ENCODE data around the gene RNF111. TPM values are rescaled to one million over a fixed set of nuclear protein-coding genes. Genes with fewer than 3 reads are reported as not detected.

Gene RNF111
- polyA plus RNA-seq, 2 donors: 7.6 to 9.7 TPM

GRCh38 chr15:59017449-59017848, 30.0 kb downstream of the RNF111 start:
- H3K27ac ChIP-seq (ENCODE audit: low read depth in 2 of 2, low read length in 1 of 2): no peak overlapping the region
- H3K4me3 ChIP-seq (ENCODE audit: low read depth in 1 of 2, low read length in 2 of 2): no peak overlapping the region
- H3K27me3 ChIP-seq (ENCODE audit: control insufficient read depth in 1 of 2, insufficient read depth in 2 of 2, low read length in 2 of 2): no peaks in the 10 kb centered on the region
- no peaks in the 10 kb centered on the region for H3K4me1 ChIP-seq (ENCODE audit: control insufficient read depth in 2 of 2, insufficient read depth in 2 of 2, low read length in 1 of 2)
- 96% methylated on average over 2 of the region's 2 CpGs for WGBS, 2 donors
- H3K36me3 ChIP-seq (ENCODE audit: control insufficient read depth in 2 of 2, insufficient read depth in 2 of 2, low read length in 1 of 2): peaks cover 4% of the 10 kb centered on the region in 2 donors
- H3K9me3 ChIP-seq (ENCODE audit: control insufficient read depth in 2 of 2, insufficient read depth in 1 of 2, low read depth in 1 of 2, low read length in 1 of 2): no peaks in the 10 kb centered on the region

GRCh38 chr15:59018833-59019232, 31.4 kb downstream of the RNF111 start:
- WGBS, 2 donors: 85 to 90% methylated on average over 5 of the region's 5 CpGs
- no peak overlapping the region for H3K27ac ChIP-seq (ENCODE audit: low read depth in 2 of 2, low read length in 1 of 2)
- H3K4me3 ChIP-seq (ENCODE audit: low read depth in 1 of 2, low read length in 2 of 2): no peak overlapping the region
- no peaks in the 10 kb centered on the region for H3K27me3 ChIP-seq (ENCODE audit: control insufficient read depth in 1 of 2, insufficient read depth in 2 of 2, low read length in 2 of 2)
- no peaks in the 10 kb centered on the region for H3K9me3 ChIP-seq (ENCODE audit: control insufficient read depth in 2 of 2, insufficient read depth in 1 of 2, low read depth in 1 of 2, low read length in 1 of 2)
- H3K36me3 ChIP-seq (ENCODE audit: control insufficient read depth in 2 of 2, insufficient read depth in 2 of 2, low read length in 1 of 2): peaks cover 4% of the 10 kb centered on the region in 2 donors
- H3K4me1 ChIP-seq (ENCODE audit: control insufficient read depth in 2 of 2, insufficient read depth in 2 of 2, low read length in 1 of 2): no peaks in the 10 kb centered on the region

- Histone ChIP-seq H3K36me3 (ENCODE audit: control insufficient read depth in 2 of 2, insufficient read depth in 2 of 2, low read length in 1 of 2) (peaks cover 2 to 4% of the 10 kb centered on the region in 2 donors), H3K4me1 (ENCODE audit: control insufficient read depth in 2 of 2, insufficient read depth in 2 of 2, low read length in 1 of 2) (no peaks in the 10 kb centered on the region), H3K27me3 (ENCODE audit: control insufficient read depth in 1 of 2, insufficient read depth in 2 of 2, low read length in 2 of 2) (no peaks in the 10 kb centered on the region), H3K9me3 (ENCODE audit: control insufficient read depth in 2 of 2, insufficient read depth in 1 of 2, low read depth in 1 of 2, low read length in 1 of 2) (no peaks in the 10 kb centered on the region), H3K27ac (ENCODE audit: low read depth in 2 of 2, low read length in 1 of 2) (no peak overlapping the region), H3K4me3 (ENCODE audit: low read depth in 1 of 2, low read length in 2 of 2) (no peak overlapping the region)
These were observed 32.9 kb downstream of the RNF111 start for GRCh38 chr15:59020322-59020721.

GRCh38 chr15:59022188-59022587, 34.7 kb downstream of the RNF111 start:
- no peaks in the 10 kb centered on the region for H3K36me3 ChIP-seq (ENCODE audit: control insufficient read depth in 2 of 2, insufficient read depth in 2 of 2, low read length in 1 of 2)
- no peaks in the 10 kb centered on the region for H3K9me3 ChIP-seq (ENCODE audit: control insufficient read depth in 2 of 2, insufficient read depth in 1 of 2, low read depth in 1 of 2, low read length in 1 of 2)
- no peaks in the 10 kb centered on the region for H3K4me1 ChIP-seq (ENCODE audit: control insufficient read depth in 2 of 2, insufficient read depth in 2 of 2, low read length in 1 of 2)
- no peak overlapping the region for H3K4me3 ChIP-seq (ENCODE audit: low read depth in 1 of 2, low read length in 2 of 2)
- 95 to 100% methylated on average over 1 of the region's 1 CpG for WGBS, 2 donors
- no peak overlapping the region for H3K27ac ChIP-seq (ENCODE audit: low read depth in 2 of 2, low read length in 1 of 2)
- H3K27me3 ChIP-seq (ENCODE audit: control insufficient read depth in 1 of 2, insufficient read depth in 2 of 2, low read length in 2 of 2): no peaks in the 10 kb centered on the region

- Histone ChIP-seq H3K27me3 (ENCODE audit: control insufficient read depth in 1 of 2, insufficient read depth in 2 of 2, low read length in 2 of 2) (no peaks in the 10 kb centered on the region), H3K4me1 (ENCODE audit: control insufficient read depth in 2 of 2, insufficient read depth in 2 of 2, low read length in 1 of 2) (peaks cover 0 to 2% of the 10 kb centered on the region in 2 donors), H3K36me3 (ENCODE audit: control insufficient read depth in 2 of 2, insufficient read depth in 2 of 2, low read length in 1 of 2) (peaks cover 0 to 4% of the 10 kb centered on the region in 2 donors), H3K9me3 (ENCODE audit: control insufficient read depth in 2 of 2, insufficient read depth in 1 of 2, low read depth in 1 of 2, low read length in 1 of 2) (no peaks in the 10 kb centered on the region), H3K27ac (ENCODE audit: low read depth in 2 of 2, low read length in 1 of 2) (no peak overlapping the region), H3K4me3 (ENCODE audit: low read depth in 1 of 2, low read length in 2 of 2) (no peak overlapping the region)
- WGBS, 2 donors: 90 to 95% methylated on average over 3 of the region's 3 CpGs
These were observed 38.7 kb downstream of the RNF111 start for GRCh38 chr15:59026207-59026606.

- H3K4me1 ChIP-seq (ENCODE audit: control insufficient read depth in 2 of 2, insufficient read depth in 2 of 2, low read length in 1 of 2): peaks cover 0 to 2% of the 10 kb centered on the region in 2 donors
- H3K9me3 ChIP-seq (ENCODE audit: control insufficient read depth in 2 of 2, insufficient read depth in 1 of 2, low read depth in 1 of 2, low read length in 1 of 2): no peaks in the 10 kb centered on the region
- no peak overlapping the region for H3K27ac ChIP-seq (ENCODE audit: low read depth in 2 of 2, low read length in 1 of 2)
- H3K4me3 ChIP-seq (ENCODE audit: low read depth in 1 of 2, low read length in 2 of 2): no peak overlapping the region
- H3K27me3 ChIP-seq (ENCODE audit: control insufficient read depth in 1 of 2, insufficient read depth in 2 of 2, low read length in 2 of 2): no peaks in the 10 kb centered on the region
- peaks cover 0 to 4% of the 10 kb centered on the region in 2 donors for H3K36me3 ChIP-seq (ENCODE audit: control insufficient read depth in 2 of 2, insufficient read depth in 2 of 2, low read length in 1 of 2)
- 94 to 95% methylated on average over 4 of the region's 4 CpGs for WGBS, 2 donors
These were observed 41.0 kb downstream of the RNF111 start for GRCh38 chr15:59028387-59028955.

- no peak overlapping the region for H3K4me3 ChIP-seq (ENCODE audit: low read depth in 1 of 2, low read length in 2 of 2)
- H3K4me1 ChIP-seq (ENCODE audit: control insufficient read depth in 2 of 2, insufficient read depth in 2 of 2, low read length in 1 of 2): peaks cover 0 to 2% of the 10 kb centered on the region in 2 donors
- no peak overlapping the region for H3K27ac ChIP-seq (ENCODE audit: low read depth in 2 of 2, low read length in 1 of 2)
- WGBS, 2 donors: 87 to 94% methylated on average over 1 of the region's 1 CpG
- peaks cover 0 to 4% of the 10 kb centered on the region in 2 donors for H3K36me3 ChIP-seq (ENCODE audit: control insufficient read depth in 2 of 2, insufficient read depth in 2 of 2, low read length in 1 of 2)
- H3K9me3 ChIP-seq (ENCODE audit: control insufficient read depth in 2 of 2, insufficient read depth in 1 of 2, low read depth in 1 of 2, low read length in 1 of 2): no peaks in the 10 kb centered on the region
- no peaks in the 10 kb centered on the region for H3K27me3 ChIP-seq (ENCODE audit: control insufficient read depth in 1 of 2, insufficient read depth in 2 of 2, low read length in 2 of 2)
These were observed 42.1 kb downstream of the RNF111 start for GRCh38 chr15:59029554-59029953.

GRCh38 chr15:59035201-59035600, 47.7 kb downstream of the RNF111 start:
- Histone ChIP-seq H3K4me3 (ENCODE audit: low read depth in 1 of 2, low read length in 2 of 2) (no peak overlapping the region), H3K9me3 (ENCODE audit: control insufficient read depth in 2 of 2, insufficient read depth in 1 of 2, low read depth in 1 of 2, low read length in 1 of 2) (peaks cover 0 to 3% of the 10 kb centered on the region in 2 donors), H3K27me3 (ENCODE audit: control insufficient read depth in 1 of 2, insufficient read depth in 2 of 2, low read length in 2 of 2) (no peaks in the 10 kb centered on the region), H3K27ac (ENCODE audit: low read depth in 2 of 2, low read length in 1 of 2) (no peak overlapping the region), H3K36me3 (ENCODE audit: control insufficient read depth in 2 of 2, insufficient read depth in 2 of 2, low read length in 1 of 2) (peaks cover 0 to 4% of the 10 kb centered on the region in 2 donors), H3K4me1 (ENCODE audit: control insufficient read depth in 2 of 2, insufficient read depth in 2 of 2, low read length in 1 of 2) (no peaks in the 10 kb centered on the region)
- 81 to 96% methylated on average over 3 of the region's 3 CpGs for WGBS, 2 donors

- Histone ChIP-seq H3K27me3 (ENCODE audit: control insufficient read depth in 1 of 2, insufficient read depth in 2 of 2, low read length in 2 of 2) (no peaks in the 10 kb centered on the region), H3K9me3 (ENCODE audit: control insufficient read depth in 2 of 2, insufficient read depth in 1 of 2, low read depth in 1 of 2, low read length in 1 of 2) (peaks cover 0 to 3% of the 10 kb centered on the region in 2 donors), H3K4me1 (ENCODE audit: control insufficient read depth in 2 of 2, insufficient read depth in 2 of 2, low read length in 1 of 2) (peaks cover 0 to 2% of the 10 kb centered on the region in 2 donors), H3K27ac (ENCODE audit: low read depth in 2 of 2, low read length in 1 of 2) (no peak overlapping the region), H3K4me3 (ENCODE audit: low read depth in 1 of 2, low read length in 2 of 2) (no peak overlapping the region), H3K36me3 (ENCODE audit: control insufficient read depth in 2 of 2, insufficient read depth in 2 of 2, low read length in 1 of 2) (no peaks in the 10 kb centered on the region)
- WGBS, 2 donors: 70 to 74% methylated on average over 2 of the region's 2 CpGs
These were observed 51.8 kb downstream of the RNF111 start for GRCh38 chr15:59039225-59039624.

GRCh38 chr15:59042041-59042440, 54.6 kb downstream of the RNF111 start:
- peaks cover 0 to 2% of the 10 kb centered on the region in 2 donors for H3K4me1 ChIP-seq (ENCODE audit: control insufficient read depth in 2 of 2, insufficient read depth in 2 of 2, low read length in 1 of 2)
- WGBS, 2 donors: 95 to 97% methylated on average over 6 of the region's 6 CpGs
- no peak overlapping the region for H3K27ac ChIP-seq (ENCODE audit: low read depth in 2 of 2, low read length in 1 of 2)
- H3K36me3 ChIP-seq (ENCODE audit: control insufficient read depth in 2 of 2, insufficient read depth in 2 of 2, low read length in 1 of 2): no peaks in the 10 kb centered on the region
- no peak overlapping the region for H3K4me3 ChIP-seq (ENCODE audit: low read depth in 1 of 2, low read length in 2 of 2)
- no peaks in the 10 kb centered on the region for H3K27me3 ChIP-seq (ENCODE audit: control insufficient read depth in 1 of 2, insufficient read depth in 2 of 2, low read length in 2 of 2)
- no peaks in the 10 kb centered on the region for H3K9me3 ChIP-seq (ENCODE audit: control insufficient read depth in 2 of 2, insufficient read depth in 1 of 2, low read depth in 1 of 2, low read length in 1 of 2)

Data from esophagus (tissue), 2 donors.